Subcutaneous abdominal adipose tissue (tissue), 5 donors: ENCODE results near the gene UAP1.

ENCODE experiments used
- H3K27ac ChIP-seq: one replicate; pipeline ENCODE4 v1.7.0; 2013; ENCODE audit warnings: low read depth, mild to moderate bottlenecking, inconsistent platforms, low read length, moderate library complexity
- H3K27me3 ChIP-seq, 5 donors: one replicate each; pipeline ENCODE4 v1.7.0; 2013; ENCODE audit warnings: low read length in 5 of 5, inconsistent platforms in 1 of 5; ENCODE audit not compliant: control insufficient read depth in 5 of 5, insufficient read depth in 4 of 5
- H3K36me3 ChIP-seq, 5 donors: one replicate each; pipeline ENCODE4 v1.7.0; 2013; ENCODE audit warnings: low read length in 5 of 5; ENCODE audit not compliant: control insufficient read depth in 5 of 5, insufficient read depth in 5 of 5
- H3K4me1 ChIP-seq, 5 donors: one replicate each; pipeline ENCODE4 v1.7.0; 2013; ENCODE audit warnings: low read length in 5 of 5, mild to moderate bottlenecking in 3 of 5, moderate library complexity in 1 of 5; ENCODE audit not compliant: control insufficient read depth in 5 of 5, insufficient read depth in 5 of 5
- H3K4me3 ChIP-seq, 5 donors: one replicate each; pipeline ENCODE4 v1.7.0; 2013; ENCODE audit warnings: low read length in 5 of 5, low read depth in 1 of 5
- H3K9ac ChIP-seq, 5 donors: one replicate each; pipeline ENCODE4 v1.7.0; 2013; ENCODE audit warnings: low read length in 5 of 5, mild to moderate bottlenecking in 4 of 5, moderate library complexity in 3 of 5
- H3K9me3 ChIP-seq, 5 donors: one replicate each; pipeline ENCODE4 v1.7.0; 2013; ENCODE audit warnings: low read length in 5 of 5; ENCODE audit not compliant: control insufficient read depth in 5 of 5
- donor health status: healthy.
- donor health status: healthy.
- donor health status: healthy.
- donor health status: healthy.
- donor health status: healthy.

UAP1 gene

GRCh38 chr1:162543228-162543627 lies 18.3 kb upstream of the UAP1 start:
- Histone ChIP-seq H3K36me3 (no peaks in the 10 kb centered on the region), H3K9ac (no peak overlapping the region), H3K4me1 (peaks cover 0 to 9% (median 6%) of the 10 kb centered on the region in 5 donors), H3K27ac (no peak overlapping the region), H3K9me3 (peaks cover 0 to 9% (median 6%) of the 10 kb centered on the region in 5 donors), H3K4me3 (no peak overlapping the region), H3K27me3 (no peaks in the 10 kb centered on the region)

- H3K4me3 ChIP-seq = no peak overlapping the region
- no peaks in the 10 kb centered on the region for H3K27me3 ChIP-seq
- peak overlapping the region in 2 of 5 donors; percentile 25 to 56 for H3K9ac ChIP-seq
- H3K9me3 ChIP-seq = peaks cover 0 to 5% (median 4%) of the 10 kb centered on the region in 5 donors
- peaks cover 0 to 37% (median 20%) of the 10 kb centered on the region in 5 donors for H3K4me1 ChIP-seq
- H3K36me3 ChIP-seq = no peaks in the 10 kb centered on the region
- H3K27ac ChIP-seq = peak overlapping the region; percentile 74
Measured at GRCh38 chr1:162548170-162548569, 13.4 kb upstream of the UAP1 start.

- Histone ChIP-seq H3K9ac (peak overlapping the region in 2 of 5 donors; percentile 25 to 56), H3K36me3 (no peaks in the 10 kb centered on the region), H3K9me3 (no peaks in the 10 kb centered on the region), H3K27ac (peak overlapping the region; percentile 74), H3K27me3 (no peaks in the 10 kb centered on the region), H3K4me3 (no peak overlapping the region), H3K4me1 (peaks cover under 1 to 42% (median 23%) of the 10 kb centered on the region in 5 donors)
Measured at GRCh38 chr1:162549001-162549400, 12.5 kb upstream of the UAP1 start.

GRCh38 chr1:162550925-162551324 lies 10.6 kb upstream of the UAP1 start:
- H3K27me3 ChIP-seq = no peaks in the 10 kb centered on the region
- H3K9me3 ChIP-seq = no peaks in the 10 kb centered on the region

GRCh38 chr1:162551969-162552683 lies 9.4 kb upstream of the UAP1 start:
- Histone ChIP-seq H3K27ac (peak overlapping the region; percentile 86), H3K9me3 (no peaks in the 10 kb centered on the region), H3K36me3 (no peaks in the 10 kb centered on the region), H3K27me3 (no peaks in the 10 kb centered on the region), H3K4me1 (peaks cover 5 to 51% (median 30%) of the 10 kb centered on the region in 5 donors), H3K9ac (peak overlapping the region in 1 of 5 donors; percentile 70), H3K4me3 (no peak overlapping the region)

More at GRCh38 chr1:162550925-162551324, 10.6 kb upstream of the UAP1 start:
- Histone ChIP-seq H3K4me3 (no peak overlapping the region), H3K9ac (no peak overlapping the region), H3K27ac (peak overlapping the region; percentile 86), H3K36me3 (no peaks in the 10 kb centered on the region), H3K4me1 (peaks cover 5 to 51% (median 30%) of the 10 kb centered on the region in 5 donors)

GRCh38 chr1:162552684-162553252 lies 8.8 kb upstream of the UAP1 start:
- Histone ChIP-seq H3K27ac (peak overlapping the region; percentile 86), H3K9me3 (no peaks in the 10 kb centered on the region), H3K9ac (peak overlapping the region in 1 of 5 donors; percentile 70), H3K4me3 (no peak overlapping the region), H3K27me3 (no peaks in the 10 kb centered on the region), H3K36me3 (no peaks in the 10 kb centered on the region), H3K4me1 (peaks cover 5 to 50% (median 30%) of the 10 kb centered on the region in 5 donors)

GRCh38 chr1:162554258-162554657 lies 7.3 kb upstream of the UAP1 start:
- no peak overlapping the region for H3K4me3 ChIP-seq
- peak overlapping the region; percentile 86 for H3K27ac ChIP-seq
- H3K27me3 ChIP-seq = no peaks in the 10 kb centered on the region
- H3K9ac ChIP-seq = peak overlapping the region in 2 of 5 donors; percentile 5 to 41
- H3K9me3 ChIP-seq = no peaks in the 10 kb centered on the region
- no peaks in the 10 kb centered on the region for H3K36me3 ChIP-seq
- peaks cover 5 to 38% (median 27%) of the 10 kb centered on the region in 5 donors for H3K4me1 ChIP-seq

- Histone ChIP-seq H3K27ac (no peak overlapping the region), H3K4me1 (peaks cover 9 to 35% (median 23%) of the 10 kb centered on the region in 5 donors), H3K9me3 (no peaks in the 10 kb centered on the region), H3K9ac (no peak overlapping the region), H3K36me3 (no peaks in the 10 kb centered on the region), H3K27me3 (no peaks in the 10 kb centered on the region), H3K4me3 (no peak overlapping the region)
Measured at GRCh38 chr1:162557536-162557935, 4.0 kb upstream of the UAP1 start.

GRCh38 chr1:162560303-162561036 lies 1.1 kb upstream of the UAP1 start:
- no peaks in the 10 kb centered on the region for H3K9me3 ChIP-seq
- H3K36me3 ChIP-seq = no peaks in the 10 kb centered on the region
- peak overlapping the region; percentile 92 for H3K27ac ChIP-seq
- H3K4me3 ChIP-seq = peak overlapping the region; percentile 63 to 96 (median 71)
- no peaks in the 10 kb centered on the region for H3K27me3 ChIP-seq
- H3K4me1 ChIP-seq = peaks cover 4 to 40% (median 28%) of the 10 kb centered on the region in 5 donors
- H3K9ac ChIP-seq = peak overlapping the region in 4 of 5 donors; percentile 6 to 82 (median 70)
